DMS153 (cell line): ENCODE results near the gene KCNJ14.

Source experiments
- DNase-seq: peaks from one replicate; lab custom pipeline; 2025; lab: John Stamatoyannopoulos, UW

Gene KCNJ14

DNA sequence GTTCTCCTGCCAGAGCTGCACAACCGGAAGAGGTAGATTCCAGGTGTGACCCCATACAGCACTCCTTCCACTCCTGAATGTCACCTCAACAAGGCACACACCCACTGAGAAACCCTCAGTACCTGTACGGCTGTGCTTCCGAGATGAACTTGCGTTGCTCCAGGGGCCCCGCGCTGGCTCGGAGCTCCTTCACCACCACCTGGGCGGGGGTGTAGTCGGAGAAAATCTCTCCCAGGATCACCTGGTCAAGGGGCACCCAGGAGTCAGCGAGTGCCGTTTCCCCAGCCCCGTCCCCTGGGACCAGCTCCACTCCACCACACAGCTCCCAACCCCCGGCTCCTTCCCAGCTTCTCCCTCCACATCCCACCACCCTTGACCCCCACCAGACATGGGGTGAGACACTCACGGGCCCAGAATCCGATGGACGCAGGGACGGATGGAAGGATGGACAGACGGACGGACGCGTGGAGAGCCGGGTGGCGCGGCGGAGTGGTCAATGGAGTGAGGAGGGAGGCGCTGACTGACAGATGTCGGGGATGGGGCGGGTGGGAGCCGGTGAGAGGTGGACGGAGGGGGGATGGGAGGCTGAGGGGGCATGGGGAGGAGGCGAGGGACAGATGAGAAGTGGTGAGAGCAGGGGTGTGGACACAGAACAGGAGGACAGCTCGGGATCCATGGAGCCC lies 53.5 kb downstream of the KCNJ14 start:
- DNase-seq, result no peak

DNA sequence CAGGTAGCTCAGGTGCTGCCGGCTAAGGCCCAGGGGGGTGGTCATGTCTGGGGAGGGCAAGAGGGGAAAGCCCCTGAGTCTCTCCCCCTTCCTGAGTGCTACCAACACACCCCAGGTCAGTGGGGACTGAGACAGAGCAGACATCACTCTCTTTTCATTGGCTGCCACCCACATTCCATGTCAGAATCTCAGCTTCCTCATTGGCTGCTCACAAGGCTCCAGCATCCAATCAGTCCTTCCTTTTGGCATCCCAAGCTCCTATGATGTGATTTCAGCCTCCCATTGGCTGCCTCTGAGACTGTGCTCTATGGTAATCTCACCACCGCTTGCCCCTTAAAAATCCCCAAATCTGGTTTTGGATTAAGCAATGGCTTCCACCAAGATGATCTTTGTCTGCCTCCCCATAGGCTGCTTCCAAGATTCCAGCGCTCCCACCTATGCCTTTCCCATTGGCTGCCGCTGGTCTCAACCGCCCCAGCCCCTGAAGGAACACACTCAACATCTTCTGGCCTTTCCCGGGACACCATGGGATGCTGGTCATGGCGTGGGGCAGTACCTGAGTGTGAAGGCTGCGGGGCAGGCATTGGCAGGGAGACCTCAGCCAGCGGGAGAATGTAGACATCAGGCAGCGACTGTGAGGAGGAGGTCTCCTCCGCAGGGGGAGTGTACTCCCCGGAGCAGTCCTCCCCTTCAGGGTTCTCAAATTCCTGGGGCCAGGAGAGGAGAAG lies 54.3 kb downstream of the KCNJ14 start:
- DNase-seq, result no peak

DNA sequence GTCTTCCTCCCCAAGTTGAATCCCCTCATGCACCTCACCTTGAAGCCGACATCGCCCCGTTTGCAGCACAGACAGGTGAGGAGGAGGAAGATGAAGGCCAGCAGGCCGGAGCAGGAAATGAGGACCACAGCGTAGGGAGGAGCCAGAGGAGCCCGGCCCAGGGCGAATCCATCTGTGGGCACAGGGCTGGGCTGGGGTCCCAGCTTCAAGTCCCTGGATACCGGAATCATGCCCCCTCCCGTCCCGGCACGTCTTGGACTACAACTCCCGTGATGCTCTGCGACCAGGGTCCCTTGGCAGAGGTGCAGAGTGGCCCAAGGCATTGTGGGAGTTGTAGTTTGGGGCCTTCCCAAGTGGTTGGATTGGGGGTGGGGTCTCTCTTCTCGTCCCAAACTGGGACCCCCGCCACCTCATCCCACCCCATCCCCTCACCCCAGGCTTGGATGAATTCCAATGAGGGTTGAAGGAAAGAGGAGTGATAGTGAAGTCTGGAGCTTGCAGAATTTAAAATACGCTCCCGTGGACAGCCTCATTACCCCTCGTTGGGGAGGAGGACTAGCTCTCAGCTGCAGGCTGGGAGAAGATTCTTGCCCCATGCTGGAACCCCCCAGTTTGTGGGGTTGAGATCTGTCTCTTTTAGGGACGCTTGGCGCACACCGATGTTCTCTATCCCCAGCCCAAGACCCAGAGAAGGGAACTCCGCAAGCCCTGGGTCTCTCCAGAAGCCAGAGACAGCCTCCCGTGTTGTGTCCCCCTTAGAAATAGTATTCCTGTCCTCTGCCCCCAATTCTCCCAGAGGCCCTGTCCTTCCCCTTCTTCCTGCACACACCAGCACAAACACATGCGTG lies 55.3 kb downstream of the KCNJ14 start:
- DNase-seq, result no peak

DNA sequence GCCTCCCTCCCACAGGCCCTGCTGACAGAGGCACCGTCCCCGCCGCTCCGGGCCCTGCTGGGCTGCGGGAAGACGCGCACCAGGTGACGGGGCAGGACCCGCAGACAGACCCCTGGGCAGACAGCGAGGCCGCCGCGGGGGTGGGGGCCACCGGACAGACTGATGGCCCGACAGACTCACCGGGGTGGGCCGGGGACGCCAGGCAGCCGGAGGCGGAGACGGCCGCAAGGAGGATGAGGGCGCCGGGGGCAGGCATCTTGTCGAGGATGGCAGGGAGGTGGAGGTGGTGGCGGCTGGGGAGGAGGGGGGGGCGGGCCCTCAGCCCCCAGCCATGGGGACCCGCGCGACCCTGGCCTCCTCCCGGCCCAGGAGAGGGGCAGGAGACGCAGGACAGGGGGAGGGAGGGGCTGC lies 56.0 kb downstream of the KCNJ14 start:
- DNase-seq, result no peak

DNA sequence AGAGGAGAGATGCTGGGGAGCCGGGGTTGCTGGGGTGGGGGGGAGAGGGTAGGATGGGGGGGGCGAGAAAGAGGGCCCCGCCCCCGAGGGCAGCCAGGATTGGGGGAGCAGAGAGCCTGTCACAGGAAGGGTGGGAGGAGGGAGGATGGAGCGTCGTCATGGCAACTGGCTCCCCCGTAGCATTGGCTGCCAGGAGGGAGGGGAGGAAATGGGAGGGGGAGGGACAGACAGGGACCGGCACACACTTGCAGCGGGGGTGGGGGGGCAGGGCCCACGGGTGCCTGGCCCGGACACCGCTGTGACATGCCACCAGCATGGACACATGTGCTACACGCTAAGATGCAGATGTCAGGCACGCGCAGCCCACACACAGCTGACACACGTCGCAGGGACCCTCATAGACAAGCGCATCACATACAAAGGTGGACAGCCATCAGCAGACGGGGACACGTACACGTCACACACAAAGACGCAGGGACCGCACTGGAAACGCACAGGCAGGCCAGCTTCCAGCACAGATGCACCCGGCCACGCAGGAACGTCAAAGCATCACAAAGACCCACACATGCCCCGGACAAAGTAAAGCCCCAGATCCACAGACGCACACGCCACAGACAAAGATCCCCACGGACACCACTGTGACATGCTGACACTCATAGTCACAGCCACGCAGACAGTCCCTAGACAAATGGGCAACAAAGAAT lies 56.6 kb downstream of the KCNJ14 start, which contains the start of gene LMTK3:
Gene LMTK3 (minus strand): TSS at position 36 of the 704 bp plus-strand sequence. CDS start 259 bp downstream, outside the sequence.
- DNase-seq, result no peak

DNA sequence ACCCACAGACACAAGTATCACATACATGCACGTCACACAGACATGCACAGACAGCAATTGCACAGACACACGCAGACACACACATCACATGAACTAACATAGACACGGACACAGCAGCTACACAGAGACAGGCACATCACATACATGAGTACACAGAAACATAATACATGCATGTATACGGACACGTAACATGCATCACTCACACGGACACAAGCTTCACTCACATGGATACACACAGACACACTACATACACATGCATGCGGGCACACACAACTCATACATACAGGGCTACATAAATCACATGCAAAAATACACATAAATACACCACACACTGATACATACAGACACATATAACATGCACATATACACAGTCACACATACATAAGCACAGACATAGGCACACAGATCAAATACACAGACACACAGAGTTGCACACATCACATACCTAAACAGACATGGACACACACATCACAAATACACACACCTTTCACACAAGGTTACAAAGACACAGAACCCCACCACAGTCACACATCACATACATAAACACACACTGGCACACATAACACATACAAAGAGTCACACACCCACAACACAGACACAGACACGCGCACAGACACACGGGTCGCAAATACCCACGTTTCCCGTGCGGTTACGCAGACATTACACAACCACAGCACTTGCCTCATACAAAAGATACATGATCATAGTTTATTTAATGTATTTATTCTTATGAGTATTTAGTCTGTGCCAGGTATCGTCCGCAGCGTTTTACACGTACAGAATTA lies 57.3 kb downstream of the KCNJ14 start:
- DNase-seq, result no peak

DNA sequence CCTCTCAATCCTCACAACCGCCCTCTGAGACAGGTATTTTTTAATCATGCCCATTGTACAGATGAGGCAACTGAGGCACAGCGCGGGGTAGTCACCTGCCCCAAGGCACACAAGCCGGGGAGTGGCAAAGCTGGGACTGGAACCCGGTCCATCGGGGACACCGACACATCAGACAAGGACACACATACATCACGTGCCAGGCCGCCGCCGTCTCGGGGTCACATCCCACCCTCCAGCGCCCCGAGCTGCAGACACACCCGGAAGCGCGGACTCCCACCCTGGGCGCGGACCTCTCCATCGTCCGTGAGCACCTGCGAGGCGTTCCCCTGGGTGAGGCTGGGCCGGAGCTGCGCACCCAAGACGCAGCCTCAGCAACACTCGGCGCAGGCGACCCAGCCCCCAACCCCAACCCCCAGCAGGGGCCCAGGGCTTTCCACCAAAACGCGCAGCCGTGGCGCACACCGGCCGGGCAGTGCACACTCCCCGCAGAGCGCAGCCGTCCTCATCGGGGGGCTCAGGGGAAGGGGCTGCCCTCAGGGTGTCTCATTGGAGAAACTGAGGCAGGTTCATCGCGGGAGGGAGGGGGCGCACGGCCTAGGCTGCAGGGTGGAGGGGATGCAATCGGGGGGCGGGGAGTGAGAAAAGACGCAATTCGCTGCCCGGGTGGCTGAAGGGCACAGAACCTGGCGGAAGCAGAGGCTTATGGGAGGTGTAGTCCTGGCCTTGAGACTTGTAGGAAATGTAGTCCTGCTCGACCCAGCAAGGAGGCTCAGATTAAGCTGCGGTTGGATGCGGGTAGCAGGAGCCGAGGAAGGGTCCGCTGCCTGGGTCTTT lies 58.1 kb downstream of the KCNJ14 start:
- peak; percentile 53 for DNase-seq

DNA sequence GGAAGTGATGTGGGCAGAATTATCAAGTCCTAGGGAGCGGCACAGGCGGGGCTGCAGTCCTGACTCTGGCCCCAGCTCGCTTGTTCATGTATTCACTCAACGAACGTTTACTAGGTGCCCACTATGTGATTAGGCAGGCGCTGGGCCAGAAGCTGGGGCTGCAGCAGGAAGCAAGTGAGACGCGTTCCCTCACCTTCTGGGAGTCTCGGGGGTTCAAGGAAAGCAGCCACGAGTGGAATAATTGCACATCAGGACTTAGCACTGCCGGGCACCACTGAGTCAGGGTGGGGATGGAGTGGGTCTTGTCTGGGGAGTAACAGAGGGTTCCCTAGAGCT lies 58.7 kb downstream of the KCNJ14 start:
- no peak for DNase-seq

DNA sequence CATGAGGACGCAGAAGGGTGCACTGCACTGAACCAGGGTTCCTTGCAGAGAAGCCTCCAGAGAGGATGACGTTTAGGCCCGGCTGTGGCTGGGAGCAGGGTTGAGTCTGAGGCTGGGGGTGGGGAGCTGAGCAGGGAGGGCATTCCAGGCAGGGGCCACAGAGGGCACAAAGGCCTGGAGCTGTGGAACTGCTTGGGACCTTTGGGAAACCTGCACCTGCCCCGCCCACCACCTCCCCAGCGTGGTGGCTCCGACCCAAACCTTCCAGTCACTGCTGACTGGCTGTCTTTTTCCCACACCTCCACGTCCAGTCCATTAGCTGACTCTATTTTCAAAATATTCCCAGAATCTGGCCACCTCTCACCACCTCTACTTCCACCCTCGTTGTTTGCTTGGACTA lies 61.2 kb downstream of the KCNJ14 start:
- no peak for DNase-seq
